Neuronal stem cell (in vitro differentiated cells): Measurements from ENCODE around the gene FNDC1.

Experiments
- DNase-seq: peaks from one replicate; pipeline ENCODE4 v3.0.0-alpha.2; 2013; ENCODE audit warnings: low spot score
- H2AFZ ChIP-seq: one replicate; pipeline ENCODE4 v1.6.1; 2013; ENCODE audit warnings: mild to moderate bottlenecking, low read length, inconsistent platforms
- H2AK5ac ChIP-seq: 2 replicates; pipeline ENCODE4 v1.6.1; 2013; ENCODE audit warnings: low read depth, mild to moderate bottlenecking, inconsistent platforms, low read length, moderate library complexity, mixed read lengths
- H2BK120ac ChIP-seq: 2 replicates; pipeline ENCODE4 v1.6.1; 2013; ENCODE audit warnings: low read depth, mild to moderate bottlenecking, inconsistent platforms, low read length, moderate library complexity, mixed read lengths
- H2BK12ac ChIP-seq: one replicate; pipeline ENCODE4 v1.6.1; 2013; ENCODE audit warnings: low read length, inconsistent platforms
- H2BK15ac ChIP-seq: 2 replicates; pipeline ENCODE4 v1.6.1; 2013; ENCODE audit warnings: mild to moderate bottlenecking, low read length, inconsistent platforms, mixed read lengths
- H2BK5ac ChIP-seq: one replicate; pipeline ENCODE4 v1.6.1; 2013; ENCODE audit warnings: inconsistent platforms, mild to moderate bottlenecking, low read length, moderate library complexity
- H3K14ac ChIP-seq: one replicate; pipeline ENCODE4 v1.6.1; 2013; ENCODE audit warnings: low read length, inconsistent platforms
- H3K18ac ChIP-seq: 2 replicates; pipeline ENCODE4 v1.6.1; 2013; ENCODE audit warnings: low read length, inconsistent platforms
- H3K23ac ChIP-seq: 2 replicates; pipeline ENCODE4 v1.6.1; 2013; ENCODE audit warnings: low read depth, mild to moderate bottlenecking, mixed read lengths, low read length, inconsistent platforms; ENCODE audit not compliant: poor library complexity
- H3K27ac ChIP-seq: replicated peaks from 3 replicates; pipeline ENCODE4 v1.5.1; 2013; ENCODE audit warnings: low read length, inconsistent platforms
- H3K27me3 ChIP-seq, 3 experiments: 2 replicates each; pipeline ENCODE4 v1.6.1; 2013; ENCODE audit warnings: low read length in 3 of 3, mild to moderate bottlenecking in 2 of 3, inconsistent platforms in 1 of 3, low read depth in 1 of 3, mixed read lengths in 1 of 3, moderate library complexity in 1 of 3; ENCODE audit not compliant: control insufficient read depth in 3 of 3, insufficient read depth in 3 of 3
- H3K36me3 ChIP-seq, 2 donors: replicated peaks in 1 of 2; 2 replicates each; pipeline ENCODE4 v1.6.1; 2013; ENCODE audit warnings: low read length in 2 of 2; ENCODE audit not compliant: control insufficient read depth in 2 of 2, insufficient read depth in 2 of 2
- H3K4ac ChIP-seq: 2 replicates; pipeline ENCODE4 v1.6.1; 2013; ENCODE audit warnings: inconsistent platforms, mild to moderate bottlenecking, low read length, moderate library complexity
- H3K4me1 ChIP-seq, 2 donors: 1 replicate in 1 of 2; 2 replicates in 1 of 2; pipeline ENCODE4 v1.6.1; 2013; ENCODE audit warnings: low read length in 2 of 2, low read depth in 1 of 2; ENCODE audit not compliant: control insufficient read depth in 2 of 2, insufficient read depth in 1 of 2
- H3K4me2 ChIP-seq: one replicate; pipeline ENCODE4 v1.6.1; 2013; ENCODE audit warnings: mild to moderate bottlenecking, low read length, inconsistent platforms; ENCODE audit not compliant: insufficient read depth, poor library complexity, severe bottlenecking
- H3K4me3 ChIP-seq, 2 donors: 2 replicates each; pipeline ENCODE4 v1.5.1; 2013; ENCODE audit warnings: low read length in 2 of 2, mild to moderate bottlenecking in 2 of 2, inconsistent platforms in 1 of 2, moderate library complexity in 1 of 2
- H3K79me1 ChIP-seq: one replicate; pipeline ENCODE4 v1.6.1; 2013; ENCODE audit warnings: low read depth, mild to moderate bottlenecking, inconsistent platforms, low read length, moderate library complexity
- H3K9ac ChIP-seq: one replicate; pipeline ENCODE4 v1.6.1; 2013; ENCODE audit warnings: mild to moderate bottlenecking, low read depth, low read length, inconsistent platforms; ENCODE audit not compliant: poor library complexity
- H3K9me3 ChIP-seq, 2 donors: replicated peaks in 1 of 2; 2 replicates each; pipeline versions ENCODE3 to v1.6.1; 2013; ENCODE audit warnings: low read length in 2 of 2, mild to moderate bottlenecking in 2 of 2, inconsistent platforms in 1 of 2, low read depth in 1 of 2, mixed read lengths in 1 of 2, moderate library complexity in 1 of 2; ENCODE audit not compliant: control insufficient read depth in 2 of 2, insufficient read depth in 1 of 2
- H4K8ac ChIP-seq: one replicate; pipeline ENCODE4 v1.6.1; 2013; ENCODE audit warnings: low read depth, mild to moderate bottlenecking, inconsistent platforms, low read length, moderate library complexity
- H4K91ac ChIP-seq: one replicate; pipeline ENCODE4 v1.6.1; 2013; ENCODE audit warnings: low read length, low read depth, mild to moderate bottlenecking, inconsistent platforms; ENCODE audit not compliant: poor library complexity
- WGBS, 2 donors: extraction: QIAGEN DNeasy Blood & Tissue Kit; methylation state at CpG; one replicate each; pipeline ENCODE4 v1.1.7; 2013; ENCODE audit warnings: missing lambda C conversion rate in 2 of 2, mixed read lengths in 1 of 2; ENCODE audit not compliant: insufficient read length in 2 of 2, insufficient replicate concordance in 1 of 2; ENCODE audit errors: extremely low coverage in 2 of 2; 5-methylcytosine and 5-hydroxymethylcytosine counted together

The FNDC1 gene

DNA sequence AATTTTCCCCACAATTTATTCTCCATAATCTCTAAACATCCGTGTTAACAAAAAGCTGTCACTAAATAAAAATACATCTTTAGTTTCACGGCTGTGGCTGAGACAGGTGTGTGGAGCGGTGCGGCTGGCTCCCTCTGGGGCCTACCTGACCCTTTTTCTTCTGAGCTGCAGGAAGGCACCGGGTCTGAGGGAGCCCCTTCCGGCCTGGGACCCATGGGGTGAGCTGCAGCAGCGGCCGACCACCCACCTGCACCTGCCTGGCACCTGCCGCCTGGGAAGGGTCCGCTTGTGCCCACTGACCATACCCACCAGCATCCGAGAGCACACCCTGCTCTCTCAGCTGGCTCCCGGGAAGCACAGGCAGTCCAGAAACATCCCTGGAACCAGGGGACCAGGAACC, 41.5 kb upstream of the FNDC1 start:
- Histone ChIP-seq H2BK120ac (no peak overlapping the region), H3K27me3 (peaks cover 0 to 16% (median 0%) of the 10 kb centered on the region in 3 experiments), H3K27ac (no peak overlapping the region), H3K4me2 (no peak overlapping the region), H2BK12ac (no peak overlapping the region), H3K4me3 (no peak overlapping the region), H2AFZ (no peak overlapping the region), H3K9me3 (no peaks in the 10 kb centered on the region), H3K14ac (no peak overlapping the region), H2BK15ac (no peak overlapping the region), H3K18ac (no peak overlapping the region), H2BK5ac (no peak overlapping the region), H4K91ac (no peak overlapping the region), H3K23ac (no peak overlapping the region), H3K4ac (no peak overlapping the region), H4K8ac (no peak overlapping the region), H2AK5ac (no peak overlapping the region), H3K36me3 (no peaks in the 10 kb centered on the region), H3K4me1 (no peaks in the 10 kb centered on the region), H3K9ac (no peak overlapping the region), H3K79me1 (peaks cover 1% of the 10 kb centered on the region)
- WGBS, 2 donors = 100% methylated on average over 1 of the region's 12 CpGs; no CpG with 5 or more reads in 1 of the 2 donors
- DNase-seq = no peak

DNA sequence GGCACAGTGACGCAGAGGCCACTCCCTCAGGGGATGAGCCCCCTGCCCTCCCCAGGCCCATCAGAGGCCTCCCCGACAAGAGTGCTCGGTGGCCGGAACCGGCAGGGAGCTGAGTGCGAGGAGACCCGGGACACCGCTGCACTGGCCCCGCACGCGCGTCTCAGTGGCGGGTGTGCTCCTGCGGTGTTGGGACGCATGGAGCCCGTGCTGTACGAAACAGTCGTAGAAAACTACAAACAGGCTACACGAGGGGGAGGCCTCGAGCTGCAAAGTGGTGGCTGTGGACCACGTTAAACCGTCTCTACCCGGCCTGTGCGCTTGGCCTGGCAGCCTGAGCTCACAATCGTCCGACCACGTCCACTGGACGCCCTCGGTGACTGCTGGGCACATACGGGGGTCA, 40.2 kb upstream of the FNDC1 start:
- H3K36me3 ChIP-seq = no peaks in the 10 kb centered on the region
- no peak overlapping the region for H2AK5ac ChIP-seq
- no peak overlapping the region for H2BK120ac ChIP-seq
- no peak overlapping the region for H2BK5ac ChIP-seq
- H3K27ac ChIP-seq = no peak overlapping the region
- no peak overlapping the region for H3K4me3 ChIP-seq
- no peaks in the 10 kb centered on the region for H3K4me1 ChIP-seq
- H2BK15ac ChIP-seq = no peak overlapping the region
- no peak overlapping the region for H3K4me2 ChIP-seq
- no peak overlapping the region for H3K14ac ChIP-seq
- H3K27me3 ChIP-seq = peaks cover 0 to 16% (median 0%) of the 10 kb centered on the region in 3 experiments
- peak overlapping the region; percentile 26 for H3K23ac ChIP-seq
- no peak overlapping the region for H3K4ac ChIP-seq
- H3K79me1 ChIP-seq = peaks cover 2% of the 10 kb centered on the region
- no peak overlapping the region for H4K8ac ChIP-seq
- DNase-seq = no peak
- no peaks in the 10 kb centered on the region for H3K9me3 ChIP-seq
- no peak overlapping the region for H3K9ac ChIP-seq
- no peak overlapping the region for H3K18ac ChIP-seq
- H4K91ac ChIP-seq = no peak overlapping the region
- no CpG with 5 or more reads among the region's 30 CpGs for WGBS, 2 donors
- H2AFZ ChIP-seq = no peak overlapping the region
- H2BK12ac ChIP-seq = no peak overlapping the region

DNA sequence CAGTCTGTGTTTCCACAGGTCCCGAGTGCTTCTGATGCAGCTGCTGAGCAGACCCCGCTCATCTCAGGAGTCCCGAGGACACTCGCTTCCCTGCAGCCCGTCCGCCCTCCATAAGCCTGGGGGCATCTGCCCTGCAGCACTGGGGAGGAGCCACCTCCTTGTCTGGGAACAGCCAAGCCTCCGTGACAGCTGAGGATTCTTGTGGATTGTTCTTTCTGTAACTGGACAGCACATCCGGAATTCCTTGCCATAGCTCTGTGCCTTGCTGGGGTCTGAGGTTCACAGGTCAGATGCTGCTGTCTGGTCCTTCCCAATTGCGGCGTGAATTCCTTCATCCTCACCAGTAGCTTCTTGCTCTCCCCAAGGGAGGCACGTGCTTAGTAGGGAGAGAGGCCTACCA, 38.4 kb upstream of the FNDC1 start:
- H3K79me1 ChIP-seq = peaks cover 2% of the 10 kb centered on the region
- H3K4me2 ChIP-seq = no peak overlapping the region
- no peak overlapping the region for H3K4ac ChIP-seq
- H3K9me3 ChIP-seq = no peaks in the 10 kb centered on the region
- no peak overlapping the region for H4K8ac ChIP-seq
- no peak overlapping the region for H3K9ac ChIP-seq
- H3K27ac ChIP-seq = no peak overlapping the region
- no peak overlapping the region for H3K14ac ChIP-seq
- H3K4me3 ChIP-seq = no peak overlapping the region
- H3K36me3 ChIP-seq = no peaks in the 10 kb centered on the region
- H2AFZ ChIP-seq = no peak overlapping the region
- no peak overlapping the region for H3K23ac ChIP-seq
- no peak overlapping the region for H2BK15ac ChIP-seq
- no peak overlapping the region for H3K18ac ChIP-seq
- H3K4me1 ChIP-seq = no peaks in the 10 kb centered on the region
- no peak for DNase-seq
- H3K27me3 ChIP-seq = peaks cover 0 to 16% (median 0%) of the 10 kb centered on the region in 3 experiments
- H4K91ac ChIP-seq = no peak overlapping the region
- H2BK12ac ChIP-seq = no peak overlapping the region
- H2BK120ac ChIP-seq = no peak overlapping the region
- no peak overlapping the region for H2BK5ac ChIP-seq
- H2AK5ac ChIP-seq = no peak overlapping the region
- no CpG with 5 or more reads among the region's 11 CpGs for WGBS, 2 donors

DNA sequence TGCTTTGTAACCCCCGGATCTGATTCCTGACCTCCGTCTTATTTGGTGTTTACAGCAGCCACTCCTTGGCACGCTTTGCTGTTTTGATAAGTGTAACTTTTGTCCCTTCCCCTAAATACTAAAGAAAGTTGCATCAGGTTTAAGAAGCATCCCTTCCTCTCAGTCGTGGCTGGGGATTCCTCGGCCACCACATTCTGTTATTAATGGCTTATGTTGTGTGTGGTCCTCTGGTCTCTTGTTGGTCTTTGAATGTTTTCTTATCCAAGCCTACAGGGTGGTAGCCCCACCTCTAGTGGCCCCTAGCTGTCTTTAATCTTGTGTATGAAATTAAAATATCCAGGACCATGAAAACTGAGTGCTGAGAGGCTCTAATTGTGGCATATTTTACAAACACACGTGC, 37.5 kb upstream of the FNDC1 start:
- H2BK120ac ChIP-seq = no peak overlapping the region
- no peak overlapping the region for H3K4ac ChIP-seq

More for the DNA sequence above, 37.5 kb upstream of the FNDC1 start:
- WGBS, 2 donors = no CpG with 5 or more reads among the region's 6 CpGs
- Histone ChIP-seq H3K9ac (no peak overlapping the region), H4K8ac (no peak overlapping the region), H4K91ac (no peak overlapping the region), H2AFZ (no peak overlapping the region), H2AK5ac (no peak overlapping the region), H3K79me1 (peaks cover 2% of the 10 kb centered on the region), H3K9me3 (no peaks in the 10 kb centered on the region), H3K14ac (no peak overlapping the region), H3K36me3 (no peaks in the 10 kb centered on the region), H2BK15ac (no peak overlapping the region), H3K23ac (no peak overlapping the region), H3K18ac (no peak overlapping the region), H3K27ac (no peak overlapping the region), H3K4me3 (no peak overlapping the region), H3K4me1 (no peaks in the 10 kb centered on the region), H3K27me3 (peaks cover 0 to 10% (median 0%) of the 10 kb centered on the region in 3 experiments), H2BK12ac (no peak overlapping the region), H2BK5ac (no peak overlapping the region), H3K4me2 (no peak overlapping the region)
- no peak for DNase-seq
